CD4-positive, alpha-beta T cell treated with Interferon gamma for 1 hour (primary cell): Measurements from ENCODE around the gene ARHGAP12.
"Not testable (repeated sequence)": the region's sequence is repeated elsewhere in the genome, so short reads cannot be mapped to it uniquely, and the experiment has no call there.

Experiments
- DNase-seq: peaks from one replicate; pipeline ENCODE4 v3.0.0-alpha.2; 2020

ARHGAP12 gene

DNA sequence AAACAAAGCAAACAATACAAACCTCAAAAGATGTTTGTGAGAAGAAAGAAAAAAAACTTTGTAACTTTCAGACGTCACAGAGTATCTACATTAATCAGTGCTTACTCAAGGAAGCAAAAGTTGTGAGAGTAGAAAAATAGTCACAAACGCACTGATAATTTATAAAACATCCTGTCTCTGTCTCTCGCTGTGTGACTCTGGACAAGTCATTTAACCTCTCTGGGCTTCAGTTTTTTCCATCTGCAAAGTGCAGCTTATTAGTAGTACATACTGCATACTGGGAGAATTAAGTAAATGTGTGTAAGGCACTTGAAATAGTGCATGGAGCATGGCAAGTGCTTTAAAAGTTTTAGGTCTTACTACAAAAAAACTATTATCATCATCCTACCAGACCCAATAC, 3.8 kb downstream of the ARHGAP12 start:
- DNase-seq: no peak

DNA sequence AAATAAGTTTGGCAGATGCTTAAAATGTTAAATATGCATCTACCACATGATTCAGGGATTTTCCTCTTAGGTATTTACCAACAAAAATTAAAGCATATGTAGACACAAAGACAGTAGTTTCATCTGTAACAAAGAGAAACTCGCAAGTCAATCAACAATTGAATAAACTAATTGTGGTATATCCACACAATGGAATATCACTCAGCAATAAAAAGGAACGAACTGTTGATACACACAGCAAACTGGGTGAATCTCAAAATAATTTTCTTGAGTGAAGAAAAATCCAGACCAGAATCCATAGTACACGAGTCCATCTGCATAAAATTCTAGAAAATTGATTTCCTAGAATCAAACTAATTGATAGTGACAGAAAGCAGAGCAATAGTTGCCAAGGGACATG, 5.2 kb downstream of the ARHGAP12 start:
- no peak for DNase-seq

DNA sequence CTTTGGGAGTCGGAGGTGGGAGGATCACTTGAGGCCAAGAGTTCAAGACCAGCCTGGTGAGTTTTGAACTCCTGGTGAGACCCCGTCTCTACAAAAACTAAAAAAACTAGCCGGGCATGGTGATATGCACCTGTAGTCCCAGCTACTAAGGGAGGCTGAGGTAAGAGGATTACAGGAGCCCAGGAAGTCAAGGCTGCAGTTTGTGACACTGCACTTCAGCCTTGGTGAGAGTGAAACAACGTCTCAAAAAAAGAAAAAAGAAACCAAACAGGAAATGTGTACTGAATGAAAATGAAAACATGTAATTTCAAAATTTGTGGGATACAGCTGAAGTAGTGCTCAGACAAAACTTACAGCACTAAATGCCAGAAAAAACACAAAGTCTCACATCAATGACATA, 7.6 kb downstream of the ARHGAP12 start:
- no peak for DNase-seq

DNA sequence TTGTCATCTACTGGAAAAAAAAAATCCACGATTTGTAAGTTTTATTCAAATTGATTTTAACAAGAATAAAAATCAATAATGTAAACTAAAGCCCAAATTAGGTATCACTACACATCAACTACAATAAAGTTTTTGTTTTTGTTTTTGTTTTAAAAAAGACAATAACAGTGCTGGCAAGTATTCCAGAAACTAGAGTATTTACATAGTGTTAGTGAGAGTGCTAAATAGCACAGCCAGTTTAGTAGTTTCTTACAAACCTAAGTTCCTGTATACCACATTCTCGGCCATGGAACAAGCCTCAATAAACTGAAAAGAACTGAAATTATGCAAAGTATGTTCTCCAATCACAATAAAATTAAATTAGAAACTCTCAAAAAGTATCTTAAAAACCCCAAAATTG, 8.1 kb downstream of the ARHGAP12 start:
- no peak for DNase-seq

DNA sequence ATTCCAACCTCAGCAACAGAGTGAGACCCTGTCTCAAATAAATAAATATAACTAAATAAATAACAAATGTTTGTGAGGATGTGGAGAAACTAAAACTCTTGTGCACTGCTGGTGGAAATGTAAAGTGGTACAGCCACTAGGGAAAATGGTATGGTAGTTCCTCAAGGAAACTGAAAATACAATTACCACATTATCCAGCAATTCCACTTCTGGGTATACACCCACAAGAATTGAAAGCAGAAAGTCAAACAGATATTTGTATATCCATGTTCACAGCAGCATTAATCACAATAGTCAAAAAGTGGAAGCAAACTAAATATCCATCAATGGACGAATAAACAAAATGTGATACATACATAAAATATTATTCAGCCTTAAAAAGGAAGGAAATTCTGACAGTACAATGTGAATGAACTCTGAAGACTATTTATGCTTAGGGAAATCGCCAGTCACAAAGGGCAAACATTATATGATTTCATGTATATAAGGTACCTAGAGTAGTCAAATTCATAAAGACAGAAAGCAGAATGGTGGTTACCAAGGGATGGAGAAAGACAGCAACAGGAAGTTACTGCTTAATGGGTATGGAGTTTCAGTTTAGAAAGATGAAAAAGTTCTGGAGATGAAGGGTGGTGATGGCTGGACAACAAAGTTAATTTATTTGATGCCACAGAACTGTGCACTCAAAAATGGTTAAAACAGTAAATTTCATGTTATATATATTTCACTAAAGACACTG, 9.8 kb downstream of the ARHGAP12 start:
- no peak for DNase-seq

DNA sequence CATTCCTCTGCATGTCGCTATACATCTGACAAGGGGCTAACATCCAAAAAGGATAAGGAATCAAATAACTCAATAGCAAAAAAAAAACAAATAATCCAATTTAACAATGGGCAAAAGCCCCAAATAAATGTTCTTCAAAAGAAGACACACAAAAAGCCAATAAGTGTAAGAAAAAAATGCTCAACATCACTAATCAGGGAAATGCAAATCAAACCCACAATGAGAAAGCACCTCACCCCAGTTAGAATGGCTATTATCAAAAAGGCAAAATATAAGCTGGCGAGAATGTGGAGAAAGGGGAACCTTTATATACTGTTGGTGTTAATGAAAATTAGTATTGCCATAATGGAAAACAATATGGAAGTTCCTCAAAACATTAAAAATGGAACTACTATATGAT, 14.3 kb downstream of the ARHGAP12 start:
- DNase-seq: no peak

DNA sequence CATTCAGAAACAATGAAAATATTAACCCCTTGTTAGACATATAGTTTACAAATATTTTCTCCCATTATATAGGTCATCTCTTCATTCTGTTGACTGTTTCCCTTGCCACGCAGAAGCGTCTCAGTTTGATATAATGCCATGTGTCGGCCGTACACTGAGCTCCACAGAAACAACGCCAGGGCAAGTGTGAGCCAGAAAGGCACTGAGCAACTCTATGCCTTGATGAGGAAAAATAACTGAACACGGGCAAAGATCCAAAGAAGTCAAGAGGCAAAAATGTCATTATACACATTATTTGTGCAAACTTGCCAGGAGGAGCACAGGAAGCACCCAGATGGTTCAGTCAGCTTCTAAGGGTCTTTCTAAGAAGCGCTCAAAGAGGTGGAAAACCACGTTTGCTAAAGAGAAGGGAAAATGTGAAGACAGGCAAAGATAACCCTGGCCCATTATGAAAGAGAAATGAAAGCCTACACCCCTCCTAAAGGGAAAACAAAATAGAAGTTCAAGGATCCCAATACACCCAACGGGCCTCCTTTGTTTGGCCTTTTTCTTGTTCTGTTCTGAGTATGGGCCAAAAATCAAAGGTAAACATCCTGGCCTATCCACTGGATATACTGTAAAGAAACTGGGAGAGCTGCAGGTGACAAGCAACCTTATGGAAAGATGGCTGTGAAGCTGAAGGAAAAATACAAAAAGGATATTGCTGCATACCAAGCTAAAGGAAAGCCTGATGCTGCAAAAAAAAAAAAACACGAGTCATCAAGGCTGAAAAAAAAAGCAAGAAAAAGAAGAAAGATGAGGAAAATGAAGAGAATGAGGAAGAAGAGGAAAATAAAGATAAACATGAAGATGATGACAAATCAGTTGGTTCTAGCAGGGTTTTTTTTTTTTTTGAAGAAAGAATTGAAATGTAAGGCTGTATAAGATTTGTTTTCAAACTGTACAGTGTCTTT, 15.5 kb downstream of the ARHGAP12 start:
- DNase-seq: no peak

DNA sequence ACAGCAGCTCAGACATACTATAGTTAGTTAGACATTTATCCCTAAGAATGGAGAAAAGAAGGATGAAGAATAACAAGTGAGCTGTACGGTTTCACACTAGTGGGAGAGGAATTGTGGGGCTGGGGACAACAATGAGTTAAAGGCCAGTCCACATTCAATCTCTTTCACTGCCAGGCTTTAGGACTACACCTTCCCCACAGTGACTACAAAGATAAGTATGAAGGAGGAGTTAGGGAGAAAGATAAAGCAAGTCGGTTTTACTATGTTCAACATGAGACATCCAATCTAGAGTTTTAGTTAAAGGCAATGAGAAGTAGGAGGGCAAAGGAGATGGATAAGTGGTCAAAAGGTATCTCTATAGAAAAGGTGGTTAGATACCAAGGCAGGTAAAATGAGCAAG, 16.3 kb downstream of the ARHGAP12 start:
- no peak for DNase-seq

DNA sequence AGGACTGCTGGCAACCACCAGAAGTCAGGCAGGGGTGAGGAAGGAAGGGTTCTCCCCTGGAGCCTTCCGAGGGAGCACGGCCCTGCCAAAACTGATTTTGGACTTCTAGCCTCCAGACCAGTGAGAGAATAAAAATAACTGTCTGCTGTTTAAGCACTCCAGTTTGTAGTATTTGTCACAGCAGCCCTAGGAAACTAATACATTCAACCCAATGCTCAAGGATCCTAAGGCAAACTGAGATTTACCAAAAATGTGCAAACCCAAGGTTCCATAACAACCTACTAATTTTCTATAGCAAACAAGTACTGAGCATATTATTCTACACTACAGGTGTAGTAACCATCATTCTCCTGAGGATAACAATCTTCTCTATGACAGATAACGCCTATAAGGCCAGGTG, 18.6 kb downstream of the ARHGAP12 start:
- DNase-seq: no peak

DNA sequence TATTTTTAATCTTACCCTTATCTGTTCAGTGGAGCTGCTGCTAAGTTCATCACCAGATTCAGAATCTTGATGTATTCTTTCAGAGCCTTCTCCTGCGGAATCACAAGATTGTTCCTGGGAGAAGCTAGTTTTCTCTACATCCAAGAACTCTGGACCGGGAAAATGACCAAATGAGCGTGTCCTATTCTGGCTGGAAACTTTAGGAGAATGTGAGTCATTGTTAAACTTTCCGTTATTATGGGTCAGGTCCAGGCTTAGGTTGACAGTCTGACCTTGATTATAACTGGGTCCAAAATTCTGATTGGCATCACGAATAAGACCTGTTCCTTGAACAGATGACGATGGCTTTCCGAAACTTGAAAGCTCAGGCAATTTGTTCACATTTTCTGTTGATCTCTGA, 20.5 kb downstream of the ARHGAP12 start:
- no peak for DNase-seq

DNA sequence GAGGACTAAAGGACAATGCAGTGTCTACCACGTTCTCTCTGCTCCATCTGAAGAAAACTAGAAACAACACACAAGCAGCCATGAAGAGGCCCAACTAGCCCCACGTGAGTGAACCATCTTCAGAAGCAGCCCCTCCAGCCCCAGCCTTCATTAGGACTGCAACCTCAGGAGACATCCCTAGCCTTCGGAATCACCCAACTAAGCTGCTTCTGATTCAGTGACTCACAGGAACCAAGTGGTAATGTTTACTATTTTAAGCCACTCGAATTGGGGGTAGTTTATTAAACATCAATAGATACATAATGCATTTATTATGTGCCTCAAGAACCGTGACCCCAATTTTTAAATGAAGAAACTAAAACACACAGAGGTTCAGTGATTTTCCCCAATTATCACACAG, 22.6 kb downstream of the ARHGAP12 start:
- no peak for DNase-seq

DNA sequence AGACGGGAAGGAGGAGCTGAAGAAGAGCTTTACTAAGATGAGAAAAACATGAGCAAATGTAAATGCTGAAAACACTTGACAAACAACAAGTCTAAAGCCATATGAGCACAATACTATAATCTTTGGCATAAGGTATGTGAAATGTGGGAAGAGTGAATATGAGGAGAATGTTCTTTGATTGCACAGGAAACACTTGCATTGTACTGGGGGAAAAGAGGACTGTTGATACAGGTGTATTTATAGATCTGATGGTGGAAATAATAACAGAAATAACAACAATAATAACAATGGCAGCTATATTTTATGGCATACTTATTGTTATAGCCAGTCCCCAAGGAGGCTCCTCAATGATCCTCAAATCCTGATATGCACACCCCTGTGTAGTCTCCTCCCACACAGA, 23.0 kb downstream of the ARHGAP12 start:
- DNase-seq: no peak

DNA sequence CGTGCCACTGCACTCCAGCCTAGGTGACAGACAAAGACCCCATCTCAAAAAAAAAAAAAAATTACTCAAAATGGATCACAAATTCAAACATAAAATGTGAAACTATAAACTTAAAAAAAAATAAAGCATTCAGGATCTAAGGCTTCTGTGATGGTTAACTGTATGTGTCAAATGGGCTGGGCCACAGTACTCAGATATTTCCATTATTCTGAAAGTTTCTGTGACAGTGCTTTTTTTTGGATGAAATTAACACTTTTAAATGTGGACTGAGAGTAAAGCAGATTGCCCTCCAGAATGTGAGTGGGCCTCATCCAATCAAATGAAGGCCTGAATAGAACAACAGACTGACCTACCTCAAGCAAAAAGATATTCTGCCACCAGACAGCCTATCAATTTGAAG, 26.0 kb downstream of the ARHGAP12 start:
- DNase-seq: no peak

DNA sequence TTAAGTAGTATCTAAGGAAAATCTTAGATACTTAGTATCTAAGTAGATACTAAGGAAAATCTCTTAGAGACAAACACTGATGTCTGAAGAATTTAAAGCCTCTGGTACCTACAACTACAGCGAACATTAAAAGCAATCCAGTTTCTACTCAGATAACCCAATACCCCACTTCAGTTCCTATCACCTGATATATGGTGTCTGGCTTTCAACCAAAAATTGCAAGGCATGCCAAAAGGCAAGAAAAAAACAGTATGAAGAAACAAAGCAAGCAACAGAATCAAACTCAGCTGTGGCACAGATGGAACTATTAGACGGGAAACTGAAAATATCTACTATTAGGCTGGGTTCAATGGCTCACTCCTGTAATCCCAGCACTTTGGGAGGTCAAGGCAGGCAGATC, 31.1 kb downstream of the ARHGAP12 start:
- no peak for DNase-seq

DNA sequence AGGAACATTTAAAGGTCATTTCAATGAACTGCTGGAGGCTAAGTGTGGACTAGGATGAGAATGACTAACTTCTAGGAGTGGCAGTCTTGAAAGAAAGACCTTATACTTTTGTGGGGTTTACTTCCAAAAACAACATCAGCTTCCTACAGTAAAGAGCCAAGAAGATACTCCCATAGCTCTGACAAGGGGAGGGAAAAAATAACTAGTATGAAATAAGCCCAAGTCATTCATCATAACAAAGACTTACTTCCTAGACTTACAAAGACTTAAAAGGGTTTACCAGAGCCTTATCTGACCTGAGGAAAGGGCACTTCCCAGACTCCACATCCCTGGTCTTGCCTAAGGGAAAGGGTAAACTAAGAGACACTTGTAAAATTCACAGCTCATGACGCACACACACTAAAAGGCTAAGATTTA, 31.7 kb downstream of the ARHGAP12 start:
- DNase-seq: no peak

DNA sequence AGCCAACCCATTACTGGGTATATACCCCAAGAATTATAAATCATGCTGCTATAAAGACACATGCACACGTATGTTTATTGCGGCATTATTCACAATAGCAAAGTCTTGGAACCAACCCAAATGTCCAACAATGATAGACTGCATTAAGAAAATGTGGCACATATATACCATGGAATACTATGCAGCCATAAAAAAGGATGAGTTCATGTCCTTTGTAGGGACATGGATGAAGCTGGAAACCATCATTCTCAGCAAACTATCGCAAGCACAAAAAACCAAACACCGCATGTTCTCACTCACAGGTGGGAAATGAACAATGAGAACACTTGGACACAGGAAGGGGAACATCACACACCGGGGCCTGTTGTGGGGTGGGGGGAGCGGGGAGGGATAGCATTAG, 32.9 kb downstream of the ARHGAP12 start:
- not testable (repeated sequence) for DNase-seq

DNA sequence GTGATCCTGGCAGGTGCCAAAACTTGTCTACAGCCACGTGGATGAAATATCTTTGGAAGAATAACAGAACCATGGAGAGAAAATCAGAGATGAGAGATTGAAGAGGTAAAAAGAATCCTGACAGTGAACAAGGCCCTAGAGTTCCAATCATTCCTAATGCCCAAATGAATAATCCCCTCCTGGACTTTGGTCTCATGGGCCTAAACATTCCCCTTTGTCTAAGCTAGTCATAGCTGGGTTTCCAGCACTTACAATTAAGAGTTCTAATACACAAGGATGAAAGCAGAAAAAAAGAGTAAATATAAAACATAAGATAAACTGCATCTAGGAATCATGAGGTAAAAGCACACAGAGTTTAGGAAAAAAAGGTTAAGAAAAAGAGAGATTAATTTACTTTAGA, 40.2 kb downstream of the ARHGAP12 start:
- DNase-seq: no peak

DNA sequence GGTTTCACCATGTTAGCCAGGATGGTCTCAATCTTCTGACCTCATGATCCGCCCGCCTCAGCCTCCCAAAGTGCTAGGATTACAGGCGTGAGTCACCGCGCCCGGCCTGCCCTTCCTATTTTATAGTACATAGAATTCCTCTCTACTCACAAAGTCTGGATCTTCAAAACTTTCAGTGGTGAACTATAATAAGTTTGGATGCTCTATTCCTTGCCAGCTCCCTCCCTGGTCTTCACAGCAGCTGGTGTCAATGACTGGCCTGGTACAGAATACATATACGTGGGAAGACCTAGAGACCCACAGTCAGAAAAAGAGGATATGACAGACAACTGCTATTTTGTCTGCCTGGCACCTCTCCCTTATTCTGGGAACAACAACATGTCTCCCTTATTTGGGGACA, 40.8 kb downstream of the ARHGAP12 start:
- DNase-seq: no peak

DNA sequence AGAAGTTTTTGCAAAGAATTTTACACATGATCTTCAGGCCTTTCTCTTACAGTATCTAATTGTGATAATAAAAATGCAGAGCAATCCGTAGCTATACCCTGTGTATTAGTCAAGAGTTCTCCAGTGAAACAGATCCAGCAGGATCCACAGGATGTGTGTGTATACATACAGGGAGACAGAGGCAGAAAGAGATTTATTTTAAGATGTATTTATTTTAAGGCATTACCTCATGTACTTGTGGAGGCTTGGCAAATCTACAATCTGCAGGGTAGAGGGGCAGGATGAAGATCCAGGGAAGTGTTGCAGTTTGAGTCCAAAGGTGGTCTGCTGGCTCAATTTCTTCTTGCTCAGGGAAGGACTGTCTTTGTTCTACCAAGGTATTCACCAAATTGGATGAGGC, 41.7 kb downstream of the ARHGAP12 start:
- DNase-seq: no peak

DNA sequence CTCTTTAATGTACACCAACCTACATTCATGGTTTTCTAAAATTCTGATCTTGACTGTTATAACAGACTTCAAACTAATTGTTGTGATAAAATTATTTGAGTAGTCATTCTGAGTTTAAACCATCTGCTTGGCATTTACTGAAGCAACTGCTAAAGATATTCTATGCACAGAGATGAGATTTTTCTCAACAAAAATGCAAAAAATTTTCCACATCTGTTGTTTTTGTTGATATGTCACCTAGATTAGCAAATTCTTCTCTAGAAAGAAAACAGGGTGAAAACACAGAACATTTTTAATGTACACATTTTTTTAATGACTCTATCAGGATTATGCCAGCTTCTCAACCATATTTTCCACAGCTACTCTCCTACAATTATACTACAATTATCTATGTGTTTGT, 42.7 kb downstream of the ARHGAP12 start:
- no peak for DNase-seq

DNA sequence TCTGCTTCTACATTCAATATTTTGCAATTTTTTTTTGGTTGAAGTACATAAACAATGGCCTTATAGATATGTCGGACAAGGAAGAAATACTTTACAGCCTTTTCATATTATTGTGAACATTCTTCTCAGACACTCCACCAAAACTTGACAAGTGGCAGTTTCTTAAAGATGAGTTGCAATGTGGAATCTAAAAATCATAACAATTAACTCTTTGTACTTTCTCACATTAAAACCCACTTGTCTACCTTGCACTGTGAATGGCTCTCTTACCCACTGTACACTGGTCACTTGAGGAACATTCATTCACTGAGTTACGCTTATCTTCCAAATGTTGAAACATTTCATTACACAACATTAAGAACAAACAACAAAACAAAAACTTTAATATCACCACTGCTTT, 44.2 kb downstream of the ARHGAP12 start:
- DNase-seq: no peak

DNA sequence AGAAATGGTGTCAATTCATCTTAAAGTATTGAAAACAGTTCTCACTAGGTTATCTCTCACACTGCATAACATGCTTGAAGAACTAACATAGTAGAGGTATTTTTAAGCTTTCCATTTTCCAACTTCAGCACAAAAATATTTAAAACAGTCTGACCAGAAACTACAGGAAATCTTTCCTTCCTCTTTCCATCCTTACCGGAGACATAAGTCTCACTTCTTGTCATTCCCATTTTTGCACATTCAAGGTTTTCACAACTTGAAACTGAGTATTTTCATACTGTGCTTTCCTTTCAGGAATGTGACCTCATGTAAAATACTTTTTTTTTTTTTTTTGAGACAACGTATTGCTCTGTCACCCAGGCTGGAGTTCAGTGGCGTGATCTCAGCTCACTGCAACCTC, 45.2 kb downstream of the ARHGAP12 start:
- no peak for DNase-seq

DNA sequence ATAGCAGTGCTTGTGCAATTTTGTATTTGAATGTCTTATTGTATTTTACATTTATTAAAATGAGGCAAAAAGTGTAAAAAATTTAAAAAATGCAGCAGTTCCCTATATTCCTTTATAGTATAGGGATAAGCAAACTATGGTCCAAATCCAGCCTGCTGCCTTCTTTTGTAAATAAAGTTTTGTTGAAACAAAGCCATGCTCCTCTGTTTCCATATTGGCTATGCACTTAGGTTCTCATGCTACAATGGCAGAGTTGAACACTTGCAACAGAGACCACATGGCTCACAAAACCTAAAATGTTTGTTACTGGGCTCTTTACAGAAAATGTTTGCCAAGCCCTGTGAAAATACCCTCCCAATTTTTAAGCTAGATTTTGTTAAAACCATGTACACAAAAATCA, 50.1 kb downstream of the ARHGAP12 start:
- no peak for DNase-seq

DNA sequence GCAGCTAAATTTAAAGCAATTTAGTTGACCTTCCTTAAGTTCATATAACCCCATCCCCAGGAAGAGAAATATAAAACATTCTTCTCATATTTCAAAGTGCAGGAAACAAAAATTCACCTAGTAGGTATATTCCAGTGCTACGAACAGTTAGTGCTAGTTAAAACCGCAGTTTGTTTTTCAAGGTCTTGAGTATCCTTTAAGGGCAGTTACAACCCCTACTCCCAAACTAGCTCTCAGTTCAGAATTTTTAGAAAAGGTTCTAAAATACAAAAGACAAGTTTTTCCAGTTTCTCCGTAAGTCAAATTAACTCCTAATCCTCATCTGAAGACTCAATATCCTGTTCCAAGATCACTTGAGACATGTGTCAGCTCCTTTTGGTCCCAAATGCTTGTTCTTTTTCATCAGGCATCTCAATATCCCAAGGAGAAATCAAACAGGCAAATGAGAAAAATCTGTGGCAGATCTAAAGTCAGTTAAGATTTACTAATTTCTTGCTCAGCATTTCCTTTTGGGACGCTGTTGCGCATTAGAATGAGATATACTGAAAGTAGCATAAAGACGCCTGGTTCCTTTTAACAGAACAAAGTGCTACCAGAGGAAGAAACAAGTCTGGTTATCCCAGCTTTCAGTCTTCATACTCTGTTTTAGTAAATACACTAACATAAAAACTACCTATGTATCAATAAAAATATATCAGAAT, 51.8 kb downstream of the ARHGAP12 start:
- no peak for DNase-seq
